Measurements from ENCODE around the gene PHACTR2.
"Not testable (repeated sequence)": the region's sequence is repeated elsewhere in the genome, so short reads cannot be mapped to it uniquely, and the experiment has no call there.

PHACTR2 gene

GRCh38 chr6:143857651-143858050 is 179.9 kb downstream of the PHACTR2 start:
- TF ChIP-seq CTCF (IDR thresholded peaks at IDR 0.05; ENCODE audit: unreplicated experiment in 3 of 3), result no peak
- H3K36me3 Mint-ChIP-seq (ENCODE audit: low read depth), result peaks cover 90% of the 10 kb centered on the region
- H3K4me1 Mint-ChIP-seq, result no peaks in the 10 kb centered on the region
- no peak overlapping the region for H3K27ac Mint-ChIP-seq
- no peaks in the 10 kb centered on the region for H3K27me3 Mint-ChIP-seq (ENCODE audit: low read depth)
- no peak overlapping the region for H3K4me3 Mint-ChIP-seq
- H3K9me3 Mint-ChIP-seq, result peaks cover 38% of the 10 kb centered on the region

GRCh38 chr6:143859891-143860660 is 182.3 kb downstream of the PHACTR2 start:
- Mint-ChIP-seq H3K9me3 (peaks cover 15% of the 10 kb centered on the region), H3K4me1 (no peaks in the 10 kb centered on the region), H3K27ac (no peak overlapping the region), H3K36me3 (ENCODE audit: low read depth) (peaks cover 83% of the 10 kb centered on the region), H3K4me3 (no peak overlapping the region), H3K27me3 (ENCODE audit: low read depth) (no peaks in the 10 kb centered on the region)
- no peak for TF ChIP-seq CTCF (IDR thresholded peaks at IDR 0.05; ENCODE audit: unreplicated experiment in 3 of 3)

- no peaks in the 10 kb centered on the region for H3K4me1 Mint-ChIP-seq
- no peak overlapping the region for H3K4me3 Mint-ChIP-seq
- no peak for TF ChIP-seq CTCF (IDR thresholded peaks at IDR 0.05; ENCODE audit: unreplicated experiment in 3 of 3)
- H3K36me3 Mint-ChIP-seq (ENCODE audit: low read depth), result peaks cover 77% of the 10 kb centered on the region
- no peaks in the 10 kb centered on the region for H3K27me3 Mint-ChIP-seq (ENCODE audit: low read depth)
- H3K27ac Mint-ChIP-seq, result no peak overlapping the region
- peaks cover 13% of the 10 kb centered on the region for H3K9me3 Mint-ChIP-seq
Measured at GRCh38 chr6:143863771-143864170, 186.0 kb downstream of the PHACTR2 start.

GRCh38 chr6:143864234-143864633 is 186.5 kb downstream of the PHACTR2 start, which contains the start of gene ZC2HC1B:
TSS of gene ZC2HC1B (plus strand) at chr6:143864474. CDS start at chr6:143864540, 66 bp downstream.
- Mint-ChIP-seq H3K9me3 (peaks cover 17% of the 10 kb centered on the region), H3K27ac (no peak within 1 kb of the TSS), H3K27me3 (ENCODE audit: low read depth) (no peaks in the 10 kb centered on the region), H3K4me1 (no peaks in the 10 kb centered on the region), H3K4me3 (no peak within 1 kb of the TSS), H3K36me3 (ENCODE audit: low read depth) (peaks cover 77% of the 10 kb centered on the region)
- TF ChIP-seq CTCF (IDR thresholded peaks at IDR 0.05; ENCODE audit: unreplicated experiment in 3 of 3), result no peak

- H3K27ac Mint-ChIP-seq, result no peak overlapping the region
- no peak for TF ChIP-seq CTCF (IDR thresholded peaks at IDR 0.05; ENCODE audit: unreplicated experiment in 3 of 3)
- peaks cover 23% of the 10 kb centered on the region for H3K9me3 Mint-ChIP-seq
- H3K27me3 Mint-ChIP-seq (ENCODE audit: low read depth), result no peaks in the 10 kb centered on the region
- H3K4me1 Mint-ChIP-seq, result no peaks in the 10 kb centered on the region
- peaks cover 60% of the 10 kb centered on the region for H3K36me3 Mint-ChIP-seq (ENCODE audit: low read depth)
- no peak overlapping the region for H3K4me3 Mint-ChIP-seq
Measured at GRCh38 chr6:143867236-143867635, 189.5 kb downstream of the PHACTR2 start.

GRCh38 chr6:143868808-143869207 is 191.0 kb downstream of the PHACTR2 start:
- not testable (repeated sequence) for H3K4me1 Mint-ChIP-seq; H3K27me3 Mint-ChIP-seq (ENCODE audit: low read depth); H3K27ac Mint-ChIP-seq; H3K4me3 Mint-ChIP-seq
- Mint-ChIP-seq H3K9me3 (peaks cover 25% of the 10 kb centered on the region), H3K36me3 (ENCODE audit: low read depth) (peaks cover 57% of the 10 kb centered on the region)

- peaks cover 50% of the 10 kb centered on the region for H3K36me3 Mint-ChIP-seq (ENCODE audit: low read depth)
- H3K4me3 Mint-ChIP-seq; H3K4me1 Mint-ChIP-seq; H3K27ac Mint-ChIP-seq; H3K27me3 Mint-ChIP-seq (ENCODE audit: low read depth): not testable (repeated sequence)
- H3K9me3 Mint-ChIP-seq, result peaks cover 42% of the 10 kb centered on the region
Measured at GRCh38 chr6:143871202-143871730, 193.5 kb downstream of the PHACTR2 start.

Measured in nephron (organoid).